ENCODE measurements around the gene IQSEC1.

The IQSEC1 gene

GRCh38 chr3:12924437-12924836, 148.8 kb downstream of the IQSEC1 start:
- DNase-seq = peak; percentile 15

- no peak for DNase-seq
Observed at GRCh38 chr3:12922881-12923431, 150.3 kb downstream of the IQSEC1 start.

GRCh38 chr3:12922306-12922705, 150.9 kb downstream of the IQSEC1 start:
- peak; percentile 64 for DNase-seq

GRCh38 chr3:12921736-12922135, 151.5 kb downstream of the IQSEC1 start:
- DNase-seq = no peak

GRCh38 chr3:12920967-12921366, 152.3 kb downstream of the IQSEC1 start:
- DNase-seq = no peak

GRCh38 chr3:12919205-12919604, 154.0 kb downstream of the IQSEC1 start:
- no peak for DNase-seq

- no peak for DNase-seq
Observed at GRCh38 chr3:12918231-12918630, 155.0 kb downstream of the IQSEC1 start.

- peak; percentile 62 for DNase-seq
Observed at GRCh38 chr3:12916159-12916558, 157.1 kb downstream of the IQSEC1 start.

- no peak for DNase-seq
Observed at GRCh38 chr3:12914088-12914487, 159.1 kb downstream of the IQSEC1 start.

GRCh38 chr3:12911881-12912415, 161.3 kb downstream of the IQSEC1 start:
- DNase-seq = no peak

GRCh38 chr3:12910356-12911099, 162.7 kb downstream of the IQSEC1 start:
- no peak for DNase-seq

- no peak for DNase-seq
Observed at GRCh38 chr3:12909710-12910109, 163.5 kb downstream of the IQSEC1 start.

GRCh38 chr3:12908859-12909258, 164.4 kb downstream of the IQSEC1 start:
- DNase-seq = no peak

- DNase-seq = no peak
Observed at GRCh38 chr3:12908136-12908730, 165.0 kb downstream of the IQSEC1 start.

- no peak for DNase-seq
Observed at GRCh38 chr3:12907729-12908128, 165.5 kb downstream of the IQSEC1 start.

- DNase-seq = no peak
Observed at GRCh38 chr3:12907296-12907695, 165.9 kb downstream of the IQSEC1 start.

GRCh38 chr3:12906916-12907290, 166.3 kb downstream of the IQSEC1 start:
- DNase-seq = no peak

- DNase-seq = no peak
Observed at GRCh38 chr3:12906141-12906915, 166.9 kb downstream of the IQSEC1 start.

GRCh38 chr3:12905316-12906071, 167.7 kb downstream of the IQSEC1 start:
- no peak for DNase-seq

GRCh38 chr3:12904951-12905315, 168.3 kb downstream of the IQSEC1 start:
- DNase-seq = no peak

- no peak for DNase-seq
Observed at GRCh38 chr3:12903881-12904280, 169.3 kb downstream of the IQSEC1 start.

- DNase-seq = no peak
Observed at GRCh38 chr3:12903000-12903800, 170.0 kb downstream of the IQSEC1 start.

All from hematopoietic multipotent progenitor cell treated with erythropoietin and hydrocortisone succinate and interleukin-3 and kit ligand, for 6 days (in vitro differentiated cells).